Activated CD8-positive, alpha-beta memory T cell treated with anti-CD3 and anti-CD28 coated beads for 36 hours (primary cell): ENCODE results near the gene IL1F10. TPM values are rescaled to one million over a fixed set of nuclear protein-coding genes. Genes with fewer than 3 reads are reported as not detected.
"Not testable (repeated sequence)": the region's sequence is repeated elsewhere in the genome, so short reads cannot be mapped to it uniquely, and the experiment has no call there.

ENCODE experiments used
- CTCF ChIA-PET: fragments of 350-600 bp; sonication (Branson Sonifier 250); formaldehyde crosslinking; loops from one replicate; lab custom pipeline; 2021; ENCODE audit warnings: antibody characterized with exemption; lab: Charles Lee
- POLR2A ChIA-PET: fragments of 350-600 bp; sonication (Branson Sonifier 250); formaldehyde crosslinking; loops from one replicate; lab custom pipeline; 2021; ENCODE audit warnings: antibody characterized with exemption; lab: Charles Lee
- total RNA-seq, 2 experiments: library from RNA; stranded (reverse); gene quantifications; one replicate each; pipeline ENCODE4 v1.2.3, GENCODE V29; 2021

Gene IL1F10
- total RNA-seq, 2 experiments from 2014 or later: not detected

GRCh38 chr2:113076954-113077669 lies 9.3 kb downstream of the IL1F10 start:
- ChIA-PET CTCF (interaction anchor here (1.1 kb wide), 2 partner anchors 79 to 170 kb away, joined by 3 to 4 read pairs; no protein-coding TSS in a partner anchor), POLR2A (no interaction called here)

DNA sequence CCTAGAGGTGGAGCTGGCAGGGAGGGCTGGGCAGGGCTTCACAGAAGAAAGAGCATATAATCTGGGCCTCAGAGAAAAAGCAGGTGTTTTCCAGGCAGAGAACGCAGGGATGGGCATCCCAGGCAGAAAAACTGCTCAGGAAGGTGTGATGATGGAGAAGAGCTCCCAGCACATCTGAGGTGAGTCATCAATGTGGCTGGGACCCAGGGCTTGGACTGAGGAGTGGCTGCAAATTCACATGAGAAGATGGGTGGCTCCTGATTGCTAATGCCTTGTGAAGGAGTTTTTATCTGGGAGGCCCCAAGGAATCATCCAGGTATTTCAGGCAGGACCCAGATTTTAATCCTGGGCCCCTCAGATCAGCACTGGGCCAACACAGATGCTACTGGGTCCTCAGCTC lies 10.2 kb downstream of the IL1F10 start:
- POLR2A ChIA-PET: no interaction called here
- CTCF ChIA-PET: interaction anchor here (1.0 to 1.4 kb wide), 2 partner anchors 67 to 121 kb away, joined by 3 to 4 read pairs; no protein-coding TSS in a partner anchor

- CTCF ChIA-PET: interaction anchor here (1.0 to 1.4 kb wide), 2 partner anchors 66 to 120 kb away, joined by 3 to 4 read pairs; no protein-coding TSS in a partner anchor
- POLR2A ChIA-PET: no interaction called here
Observed at GRCh38 chr2:113078350-113078839, 10.6 kb downstream of the IL1F10 start.

DNA sequence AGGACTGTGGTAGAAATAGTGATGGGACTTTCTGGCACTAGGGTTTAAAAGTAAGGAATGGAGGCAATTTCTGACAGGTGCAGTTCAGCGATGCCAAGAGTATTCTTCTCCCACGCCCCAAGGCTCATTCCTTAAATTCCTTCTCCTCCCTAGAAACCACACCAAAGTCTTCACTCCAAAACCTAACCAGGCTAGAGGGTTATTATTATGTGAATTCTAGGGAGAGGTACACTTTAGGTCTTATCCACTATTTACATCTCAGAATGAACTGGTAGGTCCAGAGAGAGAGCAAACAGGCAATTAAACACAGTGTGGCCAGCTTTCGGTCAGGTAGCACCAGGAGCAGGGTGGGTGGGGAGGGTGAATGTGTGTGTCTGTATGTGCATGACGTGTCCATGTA lies 11.4 kb downstream of the IL1F10 start:
- ChIA-PET CTCF (interaction anchor here (0.8 to 2.4 kb wide), 12 partner anchors 14 to 163 kb away, joined by 3 to 25 read pairs (median 4); no protein-coding TSS in a partner anchor), POLR2A (no interaction called here)

DNA sequence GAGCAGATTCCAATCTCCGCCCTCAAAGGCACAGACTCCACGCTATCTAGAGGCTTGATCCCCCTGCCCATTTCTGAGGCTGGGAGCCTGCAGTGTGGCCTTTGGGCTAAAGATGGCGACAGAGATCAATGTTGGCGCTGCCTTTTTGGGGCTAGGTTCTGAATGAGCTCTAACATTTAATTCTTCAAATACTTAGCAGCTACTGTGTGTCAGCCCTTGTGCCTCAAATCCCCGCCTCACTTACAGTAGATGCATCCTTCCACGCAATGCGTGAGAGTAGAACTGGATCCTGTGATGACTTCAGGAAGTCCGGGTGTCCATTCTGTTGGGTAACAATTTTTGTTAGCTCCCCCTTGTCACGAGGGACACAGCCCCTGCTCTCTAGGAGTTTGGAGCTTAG lies 12.4 kb downstream of the IL1F10 start:
- POLR2A ChIA-PET: no interaction called here

GRCh38 chr2:113081488-113082210 lies 13.9 kb downstream of the IL1F10 start:
- CTCF ChIA-PET: interaction anchor here (0.6 to 2.4 kb wide), 7 partner anchors 56 to 118 kb away, joined by 3 to 25 read pairs (median 4); no protein-coding TSS in a partner anchor
- POLR2A ChIA-PET: no interaction called here

More for the DNA sequence above, 12.4 kb downstream of the IL1F10 start:
- CTCF ChIA-PET: interaction anchor here (0.5 to 2.4 kb wide), 26 partner anchors 8 to 310 kb away, joined by 3 to 25 read pairs (median 4); no protein-coding TSS in a partner anchor

DNA sequence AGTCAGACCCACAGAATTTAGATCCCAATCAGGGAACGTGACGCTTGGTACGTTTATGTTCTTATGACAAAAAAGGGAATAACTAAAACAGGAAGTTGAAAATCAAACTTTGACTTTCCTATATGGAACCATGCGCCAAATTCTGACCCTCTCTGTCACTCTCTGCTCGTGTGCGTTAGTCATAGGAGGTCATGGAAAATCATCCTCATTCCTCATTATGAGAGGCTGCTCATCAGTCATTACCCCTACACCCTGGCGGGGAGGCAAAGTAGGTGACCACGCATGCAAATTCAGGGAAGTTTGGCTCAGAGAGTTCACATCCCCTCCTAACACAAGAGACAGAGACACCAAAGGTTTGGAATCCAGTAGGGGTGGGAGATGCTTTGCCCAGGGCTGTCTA lies 15.5 kb downstream of the IL1F10 start:
- POLR2A ChIA-PET: no interaction called here
- CTCF ChIA-PET: interaction anchor here (0.8 to 2.4 kb wide), 4 partner anchors 38 to 121 kb away, joined by 3 to 9 read pairs (median 3); no protein-coding TSS in a partner anchor

DNA sequence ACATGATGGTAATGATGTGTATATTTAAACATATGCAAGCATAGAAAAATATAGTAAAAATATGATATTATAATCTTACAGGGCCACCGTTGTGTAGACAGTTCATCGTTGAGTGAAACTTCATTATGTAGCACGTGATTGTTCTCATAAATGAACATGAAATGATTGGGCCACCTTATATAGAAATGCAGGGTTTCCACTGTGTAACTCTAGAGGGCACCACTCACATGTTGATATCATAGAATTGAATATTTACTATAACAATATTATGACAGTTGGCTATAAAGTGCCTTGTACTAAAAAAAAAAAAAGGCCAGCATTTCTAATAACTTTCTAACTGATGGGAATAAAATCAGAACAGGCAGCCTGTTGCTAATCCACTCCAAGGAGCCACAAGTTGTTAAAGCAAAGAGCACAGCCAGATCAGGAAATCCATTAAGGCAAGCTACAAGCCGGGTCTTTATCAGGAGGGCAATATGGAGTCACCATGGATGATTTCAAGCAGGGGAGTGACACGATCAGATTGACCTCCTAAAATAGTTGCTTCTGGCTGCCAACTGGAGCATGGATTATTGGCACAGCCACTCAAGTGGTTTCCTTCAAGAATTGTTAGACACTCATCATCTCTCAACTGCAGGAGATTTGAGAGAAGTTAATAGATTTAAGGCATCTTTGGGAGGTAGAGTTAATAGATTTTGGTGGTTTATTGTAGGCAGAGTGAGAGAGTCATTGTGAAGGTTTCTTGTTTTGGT lies 16.7 kb downstream of the IL1F10 start:
- ChIA-PET CTCF (interaction anchor here (0.9 to 1.7 kb wide), 5 partner anchors 51 to 120 kb away, joined by 3 to 4 read pairs (median 3); no protein-coding TSS in a partner anchor), POLR2A (no interaction called here)

DNA sequence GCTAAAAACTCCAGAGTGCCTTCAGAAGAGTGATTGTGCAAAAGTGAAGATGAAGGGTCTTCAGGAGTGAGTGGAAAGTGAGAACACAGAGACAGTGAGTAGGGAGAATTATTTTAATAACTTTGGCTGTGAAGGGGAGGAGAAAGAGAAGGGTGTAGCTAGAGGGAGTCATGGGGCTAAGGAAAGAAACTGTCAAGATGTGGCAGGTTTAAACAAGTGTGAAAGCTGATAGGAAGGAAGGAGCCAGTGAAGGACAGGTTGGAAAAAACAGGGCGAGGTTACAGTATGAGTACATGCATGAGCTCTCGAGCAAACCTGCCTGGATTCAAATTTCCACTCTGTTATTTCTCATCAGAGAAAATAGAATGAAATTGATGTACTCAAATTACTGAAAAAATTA lies 17.8 kb downstream of the IL1F10 start:
- ChIA-PET CTCF (interaction anchor here (0.9 to 1.7 kb wide), 4 partner anchors 41 to 114 kb away, joined by 3 to 4 read pairs (median 3); no protein-coding TSS in a partner anchor), POLR2A (no interaction called here)

- ChIA-PET CTCF (interaction anchor here (1.0 to 1.5 kb wide), 2 partner anchors 160 to 302 kb away, joined by 3 to 4 read pairs; no protein-coding TSS in a partner anchor), POLR2A (no interaction called here)
Observed at GRCh38 chr2:113088213-113088992, 20.6 kb downstream of the IL1F10 start.

DNA sequence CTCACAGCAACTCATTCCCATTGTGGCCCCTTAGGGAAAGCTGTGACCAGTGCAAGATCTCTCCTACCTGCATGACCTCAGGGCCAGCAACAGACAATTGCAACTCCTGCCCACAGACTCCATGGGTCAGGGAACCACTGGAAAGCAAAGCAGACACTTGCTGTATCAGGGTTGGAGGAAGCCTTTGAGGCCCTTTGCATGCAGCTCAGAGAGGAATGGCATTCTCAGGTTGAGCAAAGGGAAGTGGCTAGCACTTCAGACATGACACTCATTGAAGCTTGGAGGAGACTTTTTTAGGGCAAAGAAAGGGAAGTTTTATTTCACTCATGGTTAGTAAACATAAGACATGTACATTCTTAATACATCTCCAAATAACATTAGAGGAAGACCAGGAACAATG lies 22.1 kb downstream of the IL1F10 start:
- CTCF ChIA-PET: interaction anchor here (1.0 to 1.1 kb wide), 2 partner anchors 10 to 14 kb away, joined by 4 read pairs; no protein-coding TSS in a partner anchor
- POLR2A ChIA-PET: interaction anchor here (1.4 kb wide), 1 partner anchor 14 kb away, joined by 3 read pairs; no protein-coding TSS in a partner anchor

GRCh38 chr2:113091231-113091896 lies 23.6 kb downstream of the IL1F10 start:
- ChIA-PET CTCF (no interaction called here), POLR2A (no interaction called here)

GRCh38 chr2:113092864-113093612 lies 25.3 kb downstream of the IL1F10 start:
- ChIA-PET CTCF (interaction anchor here (1.1 kb wide), 1 partner anchor 13 kb away, joined by 3 read pairs; no protein-coding TSS in a partner anchor), POLR2A (interaction anchor here (0.6 kb wide), 1 partner anchor 114 kb away, joined by 3 read pairs; no protein-coding TSS in a partner anchor)

DNA sequence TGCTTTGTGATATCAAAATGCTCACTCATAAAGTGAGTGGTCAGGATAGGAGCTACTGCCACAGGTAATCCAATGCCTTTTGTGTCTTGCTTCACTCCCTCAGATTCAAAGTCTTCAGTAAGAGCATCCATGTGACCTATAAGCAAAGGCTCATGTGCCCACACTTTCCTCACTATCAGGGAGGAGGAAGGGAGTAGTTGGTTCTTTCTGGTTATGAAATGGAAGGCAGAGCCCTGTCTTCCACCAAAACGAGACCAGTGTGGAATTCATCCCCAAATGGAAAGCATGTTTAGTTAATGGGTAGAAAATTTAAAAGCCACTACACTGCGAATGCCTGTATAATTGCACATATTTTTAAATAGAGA lies 25.8 kb downstream of the IL1F10 start:
- ChIA-PET POLR2A (interaction anchor here (0.6 kb wide), 1 partner anchor 113 kb away, joined by 3 read pairs; no protein-coding TSS in a partner anchor), CTCF (no interaction called here)

GRCh38 chr2:113096306-113096705 lies 28.5 kb downstream of the IL1F10 start:
- POLR2A ChIA-PET: not testable (repeated sequence)
- CTCF ChIA-PET: interaction anchor here (0.7 kb wide), 1 partner anchor 16 kb away, joined by 3 read pairs; no protein-coding TSS in a partner anchor

DNA sequence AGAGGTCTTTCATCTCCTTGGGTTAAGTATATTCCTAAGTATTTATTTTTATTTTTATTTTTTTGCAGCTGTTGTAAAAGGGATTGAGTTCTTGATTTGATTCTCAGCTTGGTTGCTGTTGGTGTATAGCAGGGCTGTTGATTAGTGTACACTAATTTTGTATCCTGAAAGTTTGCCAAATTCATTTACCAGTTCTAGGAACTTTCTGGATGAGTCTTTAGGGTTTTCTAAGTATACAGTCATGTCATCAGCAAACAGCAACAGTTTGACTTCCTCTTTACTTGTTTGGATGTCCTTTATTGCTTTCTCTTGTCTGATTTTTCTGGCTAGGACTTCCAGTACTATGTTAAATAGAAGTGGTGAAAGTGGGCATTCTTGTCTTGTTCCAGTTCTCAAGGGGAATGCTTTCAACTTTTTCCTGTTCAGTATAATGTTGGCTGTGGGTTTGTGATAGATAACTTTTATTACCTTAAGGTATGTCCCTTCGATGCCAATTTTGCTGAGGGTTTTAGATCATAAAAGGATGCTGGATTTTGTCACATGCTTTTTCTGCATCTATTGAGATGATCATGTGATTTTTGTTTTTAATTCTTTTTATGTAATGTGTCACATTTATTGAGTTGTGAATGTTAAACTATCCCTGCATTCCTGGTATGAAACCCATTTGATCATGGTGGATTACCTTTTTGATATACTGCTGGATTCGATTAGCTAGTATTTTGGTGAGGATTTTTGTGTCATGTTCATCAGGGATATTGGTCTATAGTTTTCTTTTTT lies 29.3 kb downstream of the IL1F10 start:
- POLR2A ChIA-PET: not testable (repeated sequence)

More for the DNA sequence above, 29.3 kb downstream of the IL1F10 start:
- CTCF ChIA-PET: interaction anchor here (0.7 kb wide), 1 partner anchor 17 kb away, joined by 3 read pairs; no protein-coding TSS in a partner anchor
